DND-41 (cell line): ENCODE data around the gene SPACA5.
"Not testable (repeated sequence)": the region's sequence is repeated elsewhere in the genome, so short reads cannot be mapped to it uniquely, and the experiment has no call there.

ENCODE experiments used
- ATAC-seq: fragments of 200-7000 bp; cut with Tn5 transposase; 3 replicates; pipeline ENCODE4 v1.9.1; 2021; ENCODE audit warnings: low read depth; ENCODE audit not compliant: insufficient read depth
- DNase-seq: peaks from one replicate; pipeline ENCODE4 v3.0.0-alpha.2; 2020
- H2AFZ ChIP-seq: 2 replicates; pipeline ENCODE4 v1.6.0; 2012; ENCODE audit warnings: low read depth, low read length
- H3K27ac ChIP-seq: 2 replicates; pipeline ENCODE4 v1.5.1; 2012; ENCODE audit warnings: low read length, inconsistent platforms
- H3K27me3 ChIP-seq: fragments of 200-600 bp; sonication (generic); 2 replicates; pipeline ENCODE4 v1.6.0; 2012; ENCODE audit warnings: low read length, mild to moderate bottlenecking, inconsistent platforms; ENCODE audit not compliant: insufficient read depth, poor library complexity
- H3K36me3 ChIP-seq: 2 replicates; pipeline ENCODE4 v1.5.1; 2012; ENCODE audit warnings: low read length, inconsistent platforms; ENCODE audit not compliant: insufficient read depth
- H3K4me1 ChIP-seq: 2 replicates; pipeline ENCODE4 v1.5.1; 2012; ENCODE audit warnings: mild to moderate bottlenecking, low read length; ENCODE audit not compliant: insufficient read depth
- H3K4me2 ChIP-seq: 2 replicates; pipeline ENCODE4 v1.6.0; 2012; ENCODE audit warnings: mild to moderate bottlenecking, moderate library complexity, low read length, inconsistent platforms; ENCODE audit not compliant: insufficient read depth
- H3K4me3 ChIP-seq, 2 experiments: fragments of 200-600 bp in 1 of 2; shearing (Covaris generic) in 1 of 2; 2 replicates each; pipeline ENCODE4 v1.5.1; 2012 to 2016; ENCODE audit warnings: inconsistent platforms in 2 of 2, low read length in 2 of 2, mild to moderate bottlenecking in 2 of 2, low read depth in 1 of 2, moderate library complexity in 1 of 2
- H3K79me2 ChIP-seq: 2 replicates; pipeline ENCODE4 v1.6.0; 2012; ENCODE audit warnings: low read length, inconsistent platforms; ENCODE audit not compliant: insufficient read depth
- H3K9ac ChIP-seq: 2 replicates; pipeline ENCODE4 v1.6.0; 2012; ENCODE audit warnings: low read depth, mild to moderate bottlenecking, inconsistent platforms, low read length, moderate library complexity
- H3K9me3 ChIP-seq: 2 replicates; pipeline ENCODE4 v1.5.1; 2012; ENCODE audit warnings: low read length, moderate library complexity, mild to moderate bottlenecking, inconsistent platforms; ENCODE audit not compliant: insufficient read depth, severe bottlenecking
- H4K20me1 ChIP-seq: 2 replicates; pipeline ENCODE4 v1.6.0; 2012; ENCODE audit warnings: low read length; ENCODE audit not compliant: insufficient read depth
- CTCF ChIP-seq: IDR thresholded peaks from 2 replicates; pipeline ENCODE4 v1.5.1; 2012; ENCODE audit warnings: borderline replicate concordance, low read length, moderate library complexity, mild to moderate bottlenecking; ENCODE audit not compliant: poor library complexity, severe bottlenecking; ENCODE audit errors: extremely low read depth
- EZH2 ChIP-seq: IDR thresholded peaks from 3 replicates; pipeline ENCODE4 v1.6.1; 2012; ENCODE audit warnings: borderline replicate concordance, low read depth, mild to moderate bottlenecking, moderate library complexity, low read length, inconsistent platforms; ENCODE audit not compliant: severe bottlenecking

Gene SPACA5

GRCh38 chrX:48030237-48030636, 23.4 kb downstream of the SPACA5 start:
- Histone ChIP-seq H3K36me3 (no peaks in the 10 kb centered on the region), H3K27me3 (no peaks in the 10 kb centered on the region), H3K4me1 (peaks cover 3% of the 10 kb centered on the region; the same call in 1 of the 2 replicates), H3K27ac (no peak overlapping the region), H3K4me2 (no peak overlapping the region), H3K79me2 (no peaks in the 10 kb centered on the region), H3K9me3 (no peaks in the 10 kb centered on the region), H2AFZ (no peak overlapping the region), H3K9ac (no peak overlapping the region), H3K4me3 (no peak overlapping the region), H4K20me1 (no peaks in the 10 kb centered on the region)
- TF ChIP-seq CTCF (no peak), EZH2 (no peak)
- DNase-seq: no peak
- ATAC-seq: no peak

GRCh38 chrX:48030641-48031173, 23.9 kb downstream of the SPACA5 start:
- DNase-seq, H3K4me2 ChIP-seq, H3K4me3 ChIP-seq, H4K20me1 ChIP-seq, ATAC-seq, H3K4me1 ChIP-seq, H2AFZ ChIP-seq, H3K9ac ChIP-seq, H3K9me3 ChIP-seq, H3K27ac ChIP-seq, H3K36me3 ChIP-seq, H3K27me3 ChIP-seq, H3K79me2 ChIP-seq: not testable (repeated sequence)

- Histone ChIP-seq H3K27ac (no peak overlapping the region), H3K27me3 (no peaks in the 10 kb centered on the region), H3K9me3 (no peaks in the 10 kb centered on the region), H3K79me2 (no peaks in the 10 kb centered on the region), H4K20me1 (no peaks in the 10 kb centered on the region), H2AFZ (no peak overlapping the region), H3K36me3 (no peaks in the 10 kb centered on the region), H3K4me3 (no peak overlapping the region), H3K4me1 (no peaks in the 10 kb centered on the region), H3K4me2 (no peak overlapping the region), H3K9ac (no peak overlapping the region)
- DNase-seq (no peak), ATAC-seq (no peak)
- TF ChIP-seq EZH2: no peak
- no peak for TF ChIP-seq CTCF
Observed at GRCh38 chrX:48035891-48036290, 29.1 kb downstream of the SPACA5 start.

GRCh38 chrX:48043056-48043455, 36.3 kb downstream of the SPACA5 start:
- H3K4me2 ChIP-seq: no peak overlapping the region
- ATAC-seq (no peak), DNase-seq (no peak)
- no peaks in the 10 kb centered on the region for H4K20me1 ChIP-seq
- TF ChIP-seq EZH2: no peak
- no peak for TF ChIP-seq CTCF
- no peaks in the 10 kb centered on the region for H3K79me2 ChIP-seq
- H3K4me1 ChIP-seq: no peaks in the 10 kb centered on the region
- no peaks in the 10 kb centered on the region for H3K9me3 ChIP-seq
- H3K4me3 ChIP-seq: no peak overlapping the region
- no peak overlapping the region for H3K27ac ChIP-seq
- no peak overlapping the region for H2AFZ ChIP-seq
- H3K27me3 ChIP-seq: no peaks in the 10 kb centered on the region
- no peaks in the 10 kb centered on the region for H3K36me3 ChIP-seq
- no peak overlapping the region for H3K9ac ChIP-seq
